Activated CD8-positive, alpha-beta memory T cell treated with anti-CD3 and anti-CD28 coated beads for 48 hours (primary cell): ENCODE data around the gene ORMDL2.
"Not testable (repeated sequence)": the region's sequence is repeated elsewhere in the genome, so short reads cannot be mapped to it uniquely, and the experiment has no call there.

ENCODE experiments used
- DNase-seq, 3 experiments: peaks; one replicate each; pipeline ENCODE4 v3.0.0-alpha.2; 2020; ENCODE audit warnings: low read depth in 2 of 3, low spot score in 2 of 3

Gene ORMDL2

DNA sequence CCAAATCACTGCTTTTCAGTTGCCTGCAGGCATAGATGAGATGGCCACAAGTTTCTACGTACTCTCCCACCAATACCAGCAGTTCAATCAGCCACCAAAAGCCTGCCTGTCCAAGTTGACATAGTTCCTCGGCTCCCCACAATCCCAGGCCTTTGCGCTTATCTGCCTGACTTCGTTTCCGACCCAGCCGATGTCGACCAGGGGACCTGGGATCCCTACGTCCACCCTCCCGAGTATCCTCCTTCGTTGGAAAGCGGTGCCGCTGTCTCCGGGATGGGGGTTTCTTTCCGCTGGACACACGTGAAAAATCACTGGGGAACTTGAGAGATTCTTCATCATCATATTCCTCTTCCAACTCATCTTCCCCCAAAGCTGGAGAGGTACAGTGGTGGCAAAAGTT is 10.0 kb downstream of the ORMDL2 start:
- DNase-seq: no peak

DNA sequence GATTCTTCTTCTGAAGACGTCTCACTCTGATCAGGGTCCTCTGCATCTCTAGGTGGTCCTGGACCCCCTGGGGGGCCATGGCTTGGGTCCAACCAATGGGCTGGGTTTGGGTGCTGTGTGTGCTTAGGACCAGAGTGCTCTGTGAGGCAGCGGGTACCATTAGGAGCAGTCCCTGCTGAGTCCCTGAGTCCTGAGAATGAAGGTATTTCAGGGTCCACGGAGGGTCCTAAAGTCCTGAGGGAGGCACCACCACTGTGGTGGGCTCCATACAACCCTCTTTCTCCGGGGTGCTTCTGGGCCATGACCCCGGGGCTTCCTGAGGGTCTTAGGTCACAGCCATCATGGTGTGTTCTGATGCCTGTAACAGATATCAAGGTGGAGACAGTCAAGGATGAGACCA is 10.5 kb downstream of the ORMDL2 start:
- no peak for DNase-seq

GRCh38 chr12:55829967-55830600 is 12.2 kb downstream of the ORMDL2 start:
- peak in 1 of 3 experiments; percentile 10 for DNase-seq

DNA sequence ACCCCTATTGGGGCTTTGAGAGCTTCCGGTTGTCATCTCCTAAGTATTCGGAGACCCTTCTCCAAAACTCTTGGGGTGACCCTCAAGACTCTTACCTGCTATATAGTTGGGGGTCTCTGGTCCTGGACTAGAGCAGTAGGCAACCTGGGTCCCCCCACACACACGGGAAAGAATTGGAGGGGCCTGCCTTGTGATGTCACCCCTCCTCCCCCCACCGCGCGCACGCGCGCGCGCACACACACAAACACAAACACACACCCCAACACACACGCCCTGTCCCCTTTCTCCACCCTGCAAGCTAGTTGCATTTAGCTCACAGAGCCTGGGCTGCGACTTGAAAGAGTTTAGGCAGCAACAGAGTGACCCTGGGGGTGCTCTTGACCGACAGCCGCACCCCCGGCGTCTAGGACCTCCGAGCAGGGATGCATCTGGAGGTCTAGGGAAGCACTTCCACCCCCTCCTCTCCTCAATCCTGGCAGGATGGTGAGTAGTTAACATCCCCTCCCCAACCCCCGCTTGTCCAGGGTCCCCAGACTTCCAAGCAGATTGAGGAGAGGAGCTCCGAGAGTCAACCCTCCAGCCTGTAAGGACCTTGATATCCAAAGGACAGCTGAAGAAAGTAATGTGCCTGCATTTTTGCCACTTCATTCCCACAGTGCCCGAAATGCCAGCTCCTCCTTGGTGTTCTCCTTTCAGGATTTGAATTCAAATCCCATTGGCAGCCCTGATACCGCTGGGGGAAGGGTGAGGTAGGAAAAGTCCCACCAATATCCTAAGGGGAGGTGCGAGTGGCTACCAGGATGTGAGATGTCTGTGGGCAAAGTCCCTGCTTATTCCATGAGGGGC is 13.0 kb downstream of the ORMDL2 start:
- peak in 1 of 3 experiments; percentile 19 for DNase-seq

GRCh38 chr12:55831447-55831815 is 13.6 kb downstream of the ORMDL2 start:
- no peak for DNase-seq

DNA sequence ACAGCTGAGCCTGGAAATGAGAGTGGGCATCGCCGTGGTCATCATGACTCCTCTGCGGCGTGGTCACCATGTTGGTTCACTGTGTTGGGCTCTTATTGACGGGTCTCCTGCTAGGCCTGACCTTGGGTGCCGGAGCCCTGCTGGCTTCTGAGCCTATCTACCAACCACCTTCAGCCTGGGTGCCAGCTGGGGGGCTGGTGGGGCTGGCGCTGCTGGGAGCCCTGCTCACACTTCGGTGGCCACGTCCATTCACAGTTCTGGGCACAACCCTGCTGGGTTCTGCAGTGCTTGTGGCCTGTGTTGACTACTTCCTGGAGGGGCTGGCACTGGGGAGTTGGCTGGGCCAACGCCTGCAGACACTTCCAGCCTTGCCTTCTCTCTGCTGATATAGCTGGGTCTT is 15.2 kb downstream of the ORMDL2 start:
- DNase-seq: no peak

DNA sequence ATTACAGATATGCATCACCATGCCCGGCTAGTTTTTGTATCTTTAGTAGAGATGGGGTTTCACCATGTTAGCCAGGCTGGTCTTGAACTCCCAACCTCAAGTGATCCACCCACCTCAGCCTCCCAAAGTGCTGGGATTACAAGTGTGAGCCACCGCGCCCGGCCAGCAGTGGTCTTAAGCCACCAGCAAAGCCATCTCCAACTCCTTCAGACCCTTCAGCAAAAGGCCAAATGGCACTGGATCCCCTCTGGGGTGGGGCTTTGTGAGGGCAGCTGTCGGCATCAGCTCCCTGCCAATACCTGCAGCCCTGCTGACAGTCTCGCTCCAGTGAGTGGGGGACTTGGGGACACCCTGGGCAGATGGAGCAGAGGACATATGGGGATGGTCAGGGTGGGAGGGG is 16.6 kb downstream of the ORMDL2 start:
- not testable (repeated sequence) for DNase-seq

DNA sequence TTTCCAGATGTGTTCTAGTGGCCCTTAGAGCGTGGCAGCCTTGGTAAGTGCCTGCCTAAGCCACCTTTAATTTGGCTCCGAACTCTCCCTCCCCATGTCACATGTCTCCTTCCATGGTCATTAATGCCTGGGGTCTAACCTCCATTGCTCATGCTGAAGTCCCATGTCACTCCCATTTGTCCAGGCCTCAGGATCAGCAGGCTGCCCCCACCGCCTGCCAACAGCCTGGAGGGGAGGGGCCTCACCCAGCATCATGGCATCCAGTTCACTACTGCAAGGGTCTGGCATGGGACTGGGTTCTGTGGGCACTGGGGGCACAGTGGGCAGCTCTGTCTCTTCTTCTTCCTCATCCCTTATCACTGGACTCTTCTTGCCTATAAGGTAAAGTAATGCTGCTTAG is 20.5 kb downstream of the ORMDL2 start:
- DNase-seq: no peak

DNA sequence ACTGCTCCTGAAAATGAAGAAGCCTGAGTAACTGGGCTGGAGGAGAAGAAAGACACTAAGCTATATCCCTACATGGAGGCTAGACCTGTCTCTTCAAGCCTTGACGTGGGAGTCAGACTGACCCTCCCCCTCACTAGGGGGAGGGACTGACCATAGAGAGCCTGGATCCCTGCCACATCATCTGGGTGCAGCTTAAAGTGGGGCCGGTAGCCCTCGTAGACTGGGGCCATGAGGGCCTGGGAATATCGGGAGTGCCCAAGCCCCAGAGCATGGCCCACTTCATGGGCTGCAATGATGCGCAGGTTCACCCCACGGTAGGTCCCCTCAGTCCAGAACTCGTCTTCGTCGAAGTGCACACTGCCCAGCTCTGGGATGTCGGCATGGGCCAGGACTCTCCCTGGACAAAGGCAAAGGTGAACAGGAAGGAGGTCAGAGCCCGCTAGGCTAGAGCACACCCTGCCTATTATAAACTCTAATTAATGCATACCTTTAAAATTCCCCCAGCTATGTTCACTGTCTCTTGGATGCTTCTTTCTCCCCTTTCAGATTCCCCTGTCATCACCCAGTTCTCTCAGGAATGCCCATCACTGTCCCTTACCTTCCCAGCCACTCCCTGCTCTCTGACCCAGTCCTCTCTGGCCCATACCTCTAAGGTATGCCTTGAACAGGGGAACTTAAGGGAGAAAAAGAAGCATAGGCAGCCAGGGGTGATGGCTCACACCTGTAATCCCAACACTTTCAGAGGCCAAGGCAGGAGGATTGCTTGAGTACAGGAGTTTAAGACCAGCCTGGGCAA is 21.7 kb downstream of the ORMDL2 start:
- no peak for DNase-seq

DNA sequence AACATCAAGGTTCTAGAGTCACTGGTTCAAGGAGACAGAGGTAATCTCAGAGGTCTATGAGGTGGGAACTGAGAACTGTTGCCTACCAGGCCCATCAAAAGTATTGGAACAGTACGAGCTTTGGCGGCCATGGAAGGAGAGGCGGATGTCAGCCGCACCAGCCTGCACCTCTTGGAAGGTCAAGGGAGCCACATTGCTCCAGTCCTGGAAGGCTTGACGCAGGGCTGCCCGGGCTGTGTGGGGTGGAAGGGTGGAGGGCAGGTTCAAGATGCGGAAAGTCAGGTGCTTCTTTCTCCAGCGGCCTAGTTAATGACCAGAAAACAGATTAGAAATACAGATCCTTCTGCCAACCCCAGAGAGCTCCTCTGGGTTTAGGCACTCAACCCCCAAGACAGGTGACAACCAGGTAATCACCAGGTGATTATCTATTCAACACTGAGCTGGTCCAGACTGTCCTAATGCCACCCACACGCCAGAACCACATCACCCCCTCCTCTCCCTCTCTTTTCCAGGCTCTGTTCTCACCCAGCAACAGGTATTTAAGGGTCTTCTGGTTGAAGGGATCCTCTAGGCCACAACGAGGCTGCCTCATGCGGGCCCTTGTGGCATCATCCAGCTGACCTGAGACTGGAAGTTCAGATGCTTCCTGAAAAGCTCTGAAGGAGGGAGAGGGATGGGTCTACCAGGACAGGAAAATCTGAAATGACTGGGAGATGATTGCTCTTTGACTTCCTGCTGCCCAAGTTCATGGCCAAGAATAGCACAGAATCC is 22.9 kb downstream of the ORMDL2 start:
- DNase-seq: no peak

DNA sequence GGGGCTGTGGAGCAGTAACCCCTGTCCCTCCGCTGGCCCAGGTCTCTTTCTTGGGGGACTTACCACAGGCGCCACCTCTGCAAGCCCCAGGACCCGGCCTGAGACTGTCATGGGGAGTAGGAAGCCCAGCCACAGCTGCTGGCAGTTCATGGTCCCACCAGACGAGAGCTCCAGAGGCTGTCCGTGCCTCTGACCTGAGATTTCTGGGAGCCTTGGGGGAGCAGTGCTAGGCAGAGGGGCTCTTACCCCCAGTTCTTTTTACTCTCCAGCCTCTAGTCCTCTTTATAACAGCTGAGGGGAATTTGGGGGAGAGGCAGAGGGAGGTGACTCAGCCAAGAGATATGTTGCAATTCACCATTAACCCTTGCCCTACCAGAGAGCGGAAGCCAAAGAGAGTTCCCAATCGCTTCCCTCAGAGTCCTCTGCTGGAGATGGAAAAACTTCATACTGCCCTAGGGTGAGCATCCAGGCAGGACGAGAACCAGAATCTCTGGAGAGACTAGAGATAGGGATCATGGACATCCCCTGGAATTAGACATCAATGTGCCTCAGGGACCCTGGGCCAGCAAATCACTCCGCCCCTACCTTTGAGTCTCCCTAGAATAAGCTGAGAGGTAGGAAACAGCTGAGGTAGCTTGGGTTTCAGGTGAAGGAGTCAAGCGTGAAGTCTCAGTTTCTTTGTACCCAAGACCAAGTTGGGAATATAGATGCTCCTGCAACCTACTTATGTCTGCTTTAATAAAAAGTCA is 25.0 kb downstream of the ORMDL2 start, which contains the start of gene MMP19:
MMP19 (minus strand) TSS at position 256 of the 749 bp plus-strand sequence; CDS start at position 150, 106 bp downstream.
- no peak for DNase-seq

DNA sequence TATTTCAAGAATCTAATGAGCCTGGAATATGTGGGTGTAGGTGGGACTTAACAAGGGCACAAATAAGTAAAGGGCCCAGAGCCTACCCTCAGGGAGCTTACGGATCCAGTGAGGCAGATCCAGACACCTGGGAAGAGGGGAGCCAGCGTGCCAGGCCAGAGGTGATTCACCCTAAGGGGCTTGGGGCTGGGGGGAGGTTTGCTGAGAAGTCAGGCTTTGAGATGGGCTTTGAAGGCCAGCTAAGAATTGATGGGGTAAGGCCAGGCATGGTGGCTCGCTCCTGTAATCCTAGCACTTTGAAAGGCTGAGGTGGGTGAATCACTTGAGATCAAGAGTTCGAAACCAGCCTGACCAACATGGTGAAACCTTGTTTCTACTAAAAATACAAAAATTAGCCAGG is 25.6 kb downstream of the ORMDL2 start:
- no peak for DNase-seq

- DNase-seq: no peak
These were observed 27.1 kb downstream of the ORMDL2 start for GRCh38 chr12:55844961-55845360.

DNA sequence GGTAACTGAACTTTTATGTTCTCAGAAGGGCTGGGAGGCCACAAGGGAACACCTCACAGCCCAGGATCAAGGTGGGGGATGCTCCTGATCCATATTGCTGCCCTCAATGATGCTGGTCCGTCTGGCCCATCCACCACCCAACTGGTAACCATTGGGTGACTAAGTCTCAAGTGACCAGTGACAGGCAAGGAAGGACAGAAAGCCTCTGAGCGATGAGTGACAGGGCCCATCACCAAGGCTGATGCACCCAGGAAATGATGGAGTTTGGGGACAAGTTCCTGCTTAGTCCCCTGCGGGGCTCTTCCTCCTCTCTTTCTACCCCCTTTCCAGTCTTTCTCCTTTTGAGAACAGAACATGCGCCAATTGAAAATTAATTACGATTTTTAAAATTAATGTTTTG is 27.5 kb downstream of the ORMDL2 start:
- no peak for DNase-seq

- no peak for DNase-seq
These were observed 28.1 kb downstream of the ORMDL2 start for GRCh38 chr12:55845785-55846496.

- DNase-seq: no peak
These were observed 29.2 kb downstream of the ORMDL2 start for GRCh38 chr12:55847033-55847432.

GRCh38 chr12:55847603-55848291 is 29.9 kb downstream of the ORMDL2 start:
- DNase-seq: no peak

- no peak for DNase-seq
These were observed 31.9 kb downstream of the ORMDL2 start for GRCh38 chr12:55849616-55850343.
